H1 (cell line): Measurements from ENCODE around the gene SBDS. TPM values are rescaled to one million over a fixed set of nuclear protein-coding genes. Genes with fewer than 3 reads are reported as not detected.

Experiments
- SP1 ChIP-seq: IDR thresholded peaks from 2 replicates; pipeline ENCODE4 v1.6.1; 2011; ENCODE audit warnings: low read depth, low read length
- SP2 ChIP-seq: IDR thresholded peaks from 2 replicates; pipeline ENCODE4 v1.6.1; 2012; ENCODE audit warnings: mild to moderate bottlenecking, low read length, inconsistent platforms
- polyA plus RNA-seq, 7 experiments: library from polyadenylated mRNA; depleted of rRNA in 3 of 7; stranded (reverse) in 5 of 7; unstranded in 2 of 7; fragments of >200 nt in 5 of 7; fragments of 200-250 nt in 2 of 7; gene quantifications; 1 replicate in 5 of 7; 2 replicates in 1 of 7; 4 replicates in 1 of 7; pipeline versions ENCODE4 v1.2.1 to v1.2.3, GENCODE V29; 2011 to 2013; ENCODE audit warnings: missing spikeins in 2 of 7, mixed read lengths in 2 of 7
- total RNA-seq: library from RNA; stranded (reverse); fragmentation: NEBNext Ultra II Directional; extraction: Animal tissue kit (Norgen Biotek cat#: 25700); gene quantifications from 2 replicates; pipeline ENCODE4 v1.2.1, GENCODE V29; 2021

The SBDS gene
- total and polyA plus RNA-seq, 2 of the 8 experiments (the other 6 are each of a cell fraction or from before 2014, with no cell fraction given) = 8.2 to 27.5 TPM

DNA sequence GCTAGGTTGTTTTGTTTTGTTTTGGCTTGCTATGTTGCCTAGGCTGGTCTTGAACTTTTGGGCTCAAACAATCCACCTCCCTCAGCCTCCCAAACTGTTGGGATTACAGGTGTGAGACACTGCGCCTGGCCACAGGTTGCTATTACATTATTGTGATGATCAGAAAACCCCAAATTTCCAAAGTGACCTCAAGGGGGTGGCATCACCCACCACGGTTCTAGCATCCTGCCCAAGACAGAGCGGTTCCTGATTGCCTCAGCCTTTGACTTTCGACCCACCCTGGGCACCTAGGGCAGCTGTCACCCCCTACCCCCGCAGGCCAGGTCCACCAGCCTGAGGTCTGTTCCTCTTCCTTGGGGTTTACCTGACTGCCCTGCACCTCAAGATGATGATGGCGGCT is 28.4 kb downstream of the SBDS start (continued):
- TF ChIP-seq SP2 (no peak), SP1 (no peak)
